Measurements from ENCODE around the gene PLA2G2F.

PLA2G2F gene

DNA sequence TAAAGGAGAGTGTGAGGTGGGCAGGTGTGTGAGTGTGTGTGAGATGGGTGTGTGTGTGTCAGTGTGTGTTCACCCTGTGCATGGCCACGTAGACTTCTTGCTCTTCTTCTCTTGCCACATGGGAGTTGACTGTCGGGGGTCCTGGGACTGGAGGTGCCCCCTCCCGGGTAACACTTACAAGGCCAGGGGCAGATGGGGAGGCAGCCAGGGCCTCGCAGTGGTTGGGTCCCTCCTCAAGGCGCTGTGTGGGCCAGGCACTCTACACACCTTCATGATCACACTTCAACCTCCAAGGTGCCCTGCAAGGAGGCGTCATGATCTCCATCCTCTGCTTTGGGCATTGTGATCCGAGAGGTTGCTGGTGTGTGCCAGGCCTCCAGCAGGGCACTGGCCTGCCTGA lies 2.3 kb downstream of the PLA2G2F start:
- no peak overlapping the region for H3K4me3 ChIP-seq (ENCODE audit: low read depth, low read length)
- no peak for TF ChIP-seq CTCF (IDR thresholded peaks at IDR 0.05; ENCODE audit: borderline replicate concordance, insufficient read depth, low read depth, low read length)

- no peak overlapping the region for H3K4me3 ChIP-seq (ENCODE audit: low read depth, low read length)
- TF ChIP-seq CTCF (IDR thresholded peaks at IDR 0.05; ENCODE audit: borderline replicate concordance, insufficient read depth, low read depth, low read length), result no peak
These were observed 3.0 kb downstream of the PLA2G2F start for GRCh38 chr1:20142001-20142710.

GRCh38 chr1:20143318-20143717 lies 4.2 kb downstream of the PLA2G2F start:
- no peak overlapping the region for H3K4me3 ChIP-seq (ENCODE audit: low read depth, low read length)
- TF ChIP-seq CTCF (IDR thresholded peaks at IDR 0.05; ENCODE audit: borderline replicate concordance, insufficient read depth, low read depth, low read length), result no peak

DNA sequence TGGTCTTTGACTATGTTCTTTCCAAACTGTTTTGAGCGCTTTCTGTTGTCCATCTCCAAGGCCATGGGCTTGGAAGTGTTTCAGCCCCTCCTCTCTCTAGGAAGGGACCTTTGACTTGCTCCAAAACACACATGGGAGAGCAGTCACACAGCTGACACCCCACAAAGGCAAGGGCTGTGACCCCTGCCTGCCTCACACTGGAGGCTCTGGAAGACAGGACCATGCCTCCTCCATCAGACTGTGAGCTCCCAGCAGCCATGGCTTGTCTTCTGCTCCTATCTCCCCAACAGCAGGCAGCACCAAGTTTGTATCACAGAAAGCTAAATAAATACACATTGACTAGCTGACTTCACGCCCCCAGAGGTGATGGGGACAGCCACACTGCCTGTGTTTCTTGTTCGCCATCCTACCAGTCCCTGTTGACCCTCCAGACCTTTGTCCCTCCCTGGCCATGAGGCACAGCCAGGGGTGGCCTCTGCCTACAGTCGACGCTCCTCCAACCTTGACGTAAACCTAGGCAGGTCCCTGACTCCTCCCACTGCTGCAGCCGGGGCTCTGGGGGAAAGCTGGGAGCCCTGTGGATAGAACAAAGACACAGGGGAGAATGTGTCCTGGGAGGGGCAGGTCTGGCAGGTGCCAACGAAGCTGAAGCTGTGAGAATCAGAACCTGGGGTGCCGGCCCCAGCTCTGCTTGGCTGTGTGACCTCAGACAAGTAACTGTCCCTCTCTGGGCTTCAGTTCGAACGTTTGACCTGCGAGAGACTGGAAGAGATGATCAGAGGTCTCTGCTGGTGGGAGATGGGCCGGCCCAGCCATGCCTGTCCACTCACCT lies 4.8 kb downstream of the PLA2G2F start:
- no peak for TF ChIP-seq CTCF (IDR thresholded peaks at IDR 0.05; ENCODE audit: borderline replicate concordance, insufficient read depth, low read depth, low read length)
- no peak overlapping the region for H3K4me3 ChIP-seq (ENCODE audit: low read depth, low read length)

DNA sequence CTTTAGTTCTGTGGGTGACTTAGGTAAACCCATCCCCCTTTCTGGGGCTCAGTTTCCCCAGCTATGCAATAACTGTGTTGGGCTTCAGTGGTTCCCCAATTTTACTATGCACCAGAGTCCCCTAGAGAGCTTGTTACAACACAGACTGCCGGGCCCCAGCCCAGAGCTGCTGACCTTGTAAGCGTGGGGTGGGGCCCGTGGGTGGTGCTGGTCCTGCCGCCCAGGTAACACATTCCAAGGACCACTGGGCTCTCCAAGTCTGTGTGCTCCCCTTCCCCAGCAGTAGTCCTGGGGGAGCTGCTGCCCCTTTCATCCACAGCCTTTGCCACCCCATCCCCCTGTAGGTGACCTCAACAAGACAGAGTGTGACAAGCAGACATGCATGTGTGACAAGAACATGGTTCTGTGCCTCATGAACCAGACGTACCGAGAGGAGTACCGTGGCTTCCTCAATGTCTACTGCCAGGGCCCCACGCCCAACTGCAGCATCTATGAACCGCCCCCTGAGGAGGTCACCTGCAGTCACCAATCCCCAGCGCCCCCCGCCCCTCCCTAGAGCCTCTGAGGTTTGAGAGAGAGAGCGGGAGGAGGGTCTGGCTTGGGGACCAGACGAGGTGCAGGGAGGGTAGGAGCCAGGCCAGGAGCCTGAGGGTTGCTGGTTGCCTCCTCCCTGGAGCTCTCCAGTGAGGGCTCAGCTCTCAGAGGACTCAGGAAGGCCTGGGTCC lies 8.9 kb downstream of the PLA2G2F start:
- TF ChIP-seq CTCF (IDR thresholded peaks at IDR 0.05; ENCODE audit: borderline replicate concordance, insufficient read depth, low read depth, low read length), result no peak
- H3K4me3 ChIP-seq (ENCODE audit: low read depth, low read length), result no peak overlapping the region

DNA sequence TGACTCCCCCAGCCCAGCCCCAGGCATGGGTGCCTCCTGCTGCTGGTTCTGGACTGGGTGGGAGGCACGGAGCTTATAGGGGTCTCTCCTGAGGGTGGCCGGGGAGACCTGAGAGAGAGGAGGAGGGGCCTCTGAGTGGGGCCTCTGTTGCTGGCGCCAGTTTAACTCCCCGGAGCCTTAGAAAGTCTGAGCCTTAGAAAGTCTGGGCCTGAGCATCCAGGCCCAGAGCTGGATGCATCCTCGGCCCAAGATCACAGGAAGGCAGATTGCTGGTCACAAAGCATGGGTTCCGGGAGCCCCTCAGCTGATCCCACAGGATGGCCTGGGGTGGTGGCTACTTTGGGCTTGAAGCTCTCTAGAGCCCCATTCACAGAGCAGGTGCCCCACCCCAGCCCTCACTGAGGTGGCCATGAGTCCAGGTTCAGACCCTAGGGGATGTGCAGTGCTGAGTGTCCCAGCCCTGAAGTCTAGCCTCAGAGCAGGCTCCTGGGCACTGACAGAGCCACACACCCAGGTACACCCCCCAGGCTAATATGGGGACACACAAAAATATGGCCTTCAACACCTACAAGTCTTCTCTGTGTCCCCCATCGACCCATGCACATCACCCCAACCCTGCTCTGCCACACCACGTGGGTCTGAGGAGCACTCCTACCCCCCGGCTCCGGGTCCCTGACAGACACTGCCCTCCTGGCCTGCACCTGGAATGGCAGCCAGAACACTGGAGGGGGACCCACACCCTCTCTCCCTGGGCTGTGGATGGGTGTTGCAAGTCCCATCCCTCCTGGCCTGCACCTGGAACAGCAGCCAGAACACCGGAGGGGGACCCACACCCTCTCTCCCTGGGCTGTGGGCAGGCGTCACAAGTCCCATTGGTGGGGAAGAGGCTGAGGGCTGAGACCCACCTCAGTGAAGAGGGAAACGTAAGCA lies 9.7 kb downstream of the PLA2G2F start:
- no peak for TF ChIP-seq CTCF (IDR thresholded peaks at IDR 0.05; ENCODE audit: borderline replicate concordance, insufficient read depth, low read depth, low read length)
- no peak overlapping the region for H3K4me3 ChIP-seq (ENCODE audit: low read depth, low read length)
